Heart left ventricle (tissue), 16 donors: ENCODE measurements around the gene MAOA. TPM values are rescaled to one million over a fixed set of nuclear protein-coding genes. Genes with fewer than 3 reads are reported as not detected.

Experiments
- ATAC-seq, 4 donors: fragments of 200-7000 bp; cut with Tn5 transposase; one replicate each; pipeline ENCODE4 v1.9.1; 2020 to 2022; ENCODE audit warnings: moderate library complexity in 4 of 4, mild to moderate bottlenecking in 3 of 4, moderate number of reproducible peaks in 1 of 4
- DNase-seq, 5 donors: peaks; one replicate each; pipeline ENCODE4 v3.0.0-alpha.2; 2020
- H3K27ac ChIP-seq, 12 donors: fragments of 200-600 bp; sonication (generic) in 4 of 12; one replicate each; pipeline versions ENCODE4 v1.5.0 to v1.8.0; 2016 to 2022; ENCODE audit warnings: mild to moderate bottlenecking in 2 of 12
- H3K27me3 ChIP-seq, 9 donors: fragments of 200-600 bp; sonication (generic) in 2 of 9; one replicate each; pipeline versions ENCODE4 v1.5.1 to v1.8.0; 2016 to 2022; ENCODE audit warnings: mild to moderate bottlenecking in 3 of 9
- H3K36me3 ChIP-seq, 9 donors: fragments of 200-600 bp; sonication (generic) in 2 of 9; one replicate each; pipeline versions ENCODE4 v1.5.0 to v1.8.0; 2018 to 2022; ENCODE audit warnings: mild to moderate bottlenecking in 2 of 9
- H3K4me1 ChIP-seq, 12 donors: fragments of 200-600 bp; sonication (generic) in 4 of 12; one replicate each; pipeline versions ENCODE4 v1.5.0 to v1.8.0; 2016 to 2022; ENCODE audit warnings: mild to moderate bottlenecking in 3 of 12
- H3K4me3 ChIP-seq, 12 donors: fragments of 200-600 bp; sonication (generic) in 4 of 12; one replicate each; pipeline versions ENCODE4 v1.5.0 to v1.8.0; 2017 to 2022; ENCODE audit warnings: mild to moderate bottlenecking in 9 of 12, moderate library complexity in 4 of 12
- H3K9me3 ChIP-seq, 12 donors: fragments of 200-600 bp; sonication (generic) in 4 of 12; one replicate each; pipeline versions ENCODE4 v1.5.0 to v1.8.0; 2016 to 2022; ENCODE audit warnings: mild to moderate bottlenecking in 1 of 12
- CTCF ChIP-seq, 12 donors: fragments of 200-600 bp; sonication (generic) in 4 of 12; IDR thresholded peaks; one replicate each; pipeline versions ENCODE4 v1.5.0 to v1.8.0; 2018 to 2022; ENCODE audit warnings: antibody characterized with exemption in 12 of 12, mild to moderate bottlenecking in 5 of 12
- POLR2A ChIP-seq, 2 donors: fragments of 450-650 bp; IDR thresholded peaks; one replicate each; pipeline ENCODE4 v1.6.1; 2017; ENCODE audit warnings: antibody characterized with exemption in 2 of 2, mild to moderate bottlenecking in 2 of 2, moderate library complexity in 2 of 2
- WGBS, 4 donors: extraction: QIAGEN DNeasy Blood & Tissue Kit in 2 of 4; methylation state at CpG; one replicate each; pipeline versions ENCODE4 v1.1.5 to v1.1.7; 2013 to 2018; 5-methylcytosine and 5-hydroxymethylcytosine counted together
- intact Hi-C, 10 donors: fragments of 100-400 bp; cut with DNase I; formaldehyde crosslinking; loops; one replicate each; pipeline versions ENCODE4 v1.11.1 to v1.14.2; 2022
- polyA plus RNA-seq, 2 donors: library from polyadenylated mRNA; stranded (reverse); fragments of 200-250 nt; gene quantifications; one replicate each; pipeline ENCODE4 v1.2.3, GENCODE V29; 2013
- total RNA-seq, 9 donors: library from RNA; depleted of rRNA in 2 of 9; stranded (reverse); fragments of >200 nt in 2 of 9; fragmentation: NEBNext Ultra II Directional in 3 of 9; extraction: Animal tissue kit (Norgen Biotek cat#: 25700) in 3 of 9; gene quantifications; one replicate each; pipeline versions ENCODE4 v1.1.0 to v1.2.4, GENCODE V29; 2016 to 2023
- donor health status: ischemic (EF 13 %, LVEDD 7.1; RV severe dilation, severe dysfunction).
- donor health status: healthy with polysubstance abuse.
- donor health status: DM: no; HTN: yes; CAD: no.
- donor health status: DM: no; HTN: no; CAD: no.
- donor health status: ischemic (EF 25% LVEDD 6.9; RV normal size, moderate dysfunction).
- donor health status: ischemic (EF 25% LVEDD 5.7; RV mildly dilated, moderate dysfunction).
- donor health status: healthy.
- donor health status: DM: yes; HTN: yes; CAD: no.
- donor health status: ischemic (EF 35%, LVEDD 5.7; RV mildly dilated, moderate dysfunction).
- donor health status: nonischemic (EF 11% LVEDD 7.7; RV severe dilation, severe dysfunction).
- donor health status: DM: yes; HTN: yes; CAD: no.
- donor health status: PGD.
- donor health status: ischemic (EF 29% LVEDD 5.4; RV normal size, mild dysfunction).
- donor health status: nonischemic (EF 23%, LVEDD 6.1; RV moderate dilation, normal function).

MAOA gene
- total and polyA plus RNA-seq, 11 donors = 38.2 to 320 (median 104) TPM

DNA sequence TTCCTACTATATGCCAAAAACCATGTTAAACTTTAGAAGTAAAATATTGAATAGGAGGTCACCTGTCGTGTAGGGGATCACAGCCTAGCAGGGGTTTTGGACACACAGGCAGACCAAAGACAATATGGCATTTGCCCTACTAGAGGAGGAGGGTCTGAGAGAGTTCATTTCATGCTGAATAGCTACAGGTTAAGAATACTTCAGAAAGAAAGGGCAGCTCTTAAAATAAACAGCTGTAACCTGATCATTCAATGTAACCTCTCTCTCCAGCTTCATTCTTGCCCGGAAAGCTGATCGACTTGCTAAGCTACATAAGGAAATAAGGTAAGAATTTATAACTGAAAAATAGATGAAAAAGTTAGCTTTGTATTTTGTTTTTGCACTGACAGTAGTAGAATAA, 79.9 kb downstream of the MAOA start:
- TF ChIP-seq CTCF (IDR thresholded peaks at IDR 0.05) (no peak), POLR2A (IDR thresholded peaks at IDR 0.05) (no peak)
- peaks cover 0 to 4% (median 0%) of the 10 kb centered on the region in 12 donors for H3K4me1 ChIP-seq
- H3K36me3 ChIP-seq = peaks cover 0 to 20% (median 4%) of the 10 kb centered on the region in 9 donors
- no peaks in the 10 kb centered on the region for H3K9me3 ChIP-seq
- WGBS, 4 donors = 65 to 75% (median 69%) methylated on average over 3 of the region's 3 CpGs
- ATAC-seq (no peak), DNase-seq (no peak)
- intact Hi-C loops = loop anchor here in 2 of 10 donors (5.0 to 10.0 kb wide), 2 partner anchors 44 to 81 kb away; partner anchors contain the start of gene MAOA (in 1 of the 2)
- H3K27ac ChIP-seq = no peak overlapping the region
- H3K4me3 ChIP-seq = peak overlapping the region in 1 of 12 donors; percentile 7
- H3K27me3 ChIP-seq = peaks cover 0 to 21% (median 0%) of the 10 kb centered on the region in 9 donors

- 34 to 53% (median 44%) methylated on average over 7 of the region's 7 CpGs for WGBS, 4 donors
- intact Hi-C loops = loop anchor here in 5 of 10 donors (2.0 to 10.0 kb wide), 7 partner anchors 85 to 1957 kb away; partner anchors contain the start of gene MAOA (in 3 of the 5)
Measured at GRCh38 chrX:43741843-43742573, 85.9 kb downstream of the MAOA start.

DNA sequence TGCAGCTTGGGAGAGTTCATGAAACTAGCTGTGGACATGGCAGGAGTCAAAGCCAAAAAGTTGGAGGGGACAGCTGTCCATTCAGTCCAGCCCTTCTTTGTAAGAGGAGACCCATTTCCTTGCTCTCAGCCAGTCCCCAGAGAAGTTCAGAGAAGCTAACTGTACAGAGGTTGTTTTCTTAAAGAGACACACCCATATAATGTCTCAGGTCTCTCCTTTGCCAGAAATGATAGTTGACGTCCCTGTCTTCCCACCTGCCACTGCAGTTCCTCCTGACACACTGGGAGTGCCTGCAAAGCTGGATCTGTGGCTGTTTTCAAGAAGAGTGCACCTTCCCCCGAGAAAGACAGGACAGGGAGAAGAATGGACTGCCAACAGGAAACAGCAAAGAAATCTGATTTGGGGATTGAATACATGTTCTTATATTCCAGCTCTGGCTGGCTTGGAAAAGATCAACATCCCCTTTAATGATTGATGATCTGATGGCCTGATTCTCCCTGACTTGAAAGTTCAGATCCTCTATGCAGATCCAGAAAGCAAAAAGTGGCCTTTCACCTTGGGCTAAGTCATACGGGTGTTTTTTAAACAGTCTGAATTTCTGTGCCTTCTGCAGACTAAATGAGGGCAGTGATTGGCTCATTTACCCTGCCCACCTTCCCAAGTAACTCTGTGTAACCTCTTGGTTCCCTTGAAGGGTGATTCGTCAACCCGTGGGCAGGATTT, 87.2 kb downstream of the MAOA start:
- WGBS, 4 donors = 60 to 76% (median 65%) methylated on average over 5 of the region's 5 CpGs
- H3K4me3 ChIP-seq = no peak overlapping the region
- H3K4me1 ChIP-seq = peaks cover 0 to 24% (median 8%) of the 10 kb centered on the region in 12 donors
- DNase-seq (no peak), ATAC-seq (no peak)
- intact Hi-C loops = loop anchor here in 5 of 10 donors (2.0 to 10.0 kb wide), 6 partner anchors 86 to 1958 kb away; partner anchors contain the start of gene MAOA (in 2 of the 5)
- TF ChIP-seq CTCF (IDR thresholded peaks at IDR 0.05) (no peak), POLR2A (IDR thresholded peaks at IDR 0.05) (no peak)
- H3K9me3 ChIP-seq = no peaks in the 10 kb centered on the region
- H3K36me3 ChIP-seq = peaks cover 0 to 19% (median 0%) of the 10 kb centered on the region in 9 donors
- H3K27ac ChIP-seq = peak overlapping the region in 1 of 12 donors; percentile 44
- H3K27me3 ChIP-seq = peaks cover 0 to 12% (median 0%) of the 10 kb centered on the region in 9 donors

More at GRCh38 chrX:43741843-43742573, 85.9 kb downstream of the MAOA start:
- Histone ChIP-seq H3K27ac (peak overlapping the region in 11 of 12 donors; percentile 24 to 69 (median 47)), H3K4me1 (peaks cover 0 to 24% (median 8%) of the 10 kb centered on the region in 12 donors), H3K9me3 (no peaks in the 10 kb centered on the region), H3K27me3 (peaks cover 0 to 12% (median 0%) of the 10 kb centered on the region in 9 donors), H3K36me3 (peaks cover 0 to 19% (median 0%) of the 10 kb centered on the region in 9 donors), H3K4me3 (no peak overlapping the region)
- TF ChIP-seq CTCF (IDR thresholded peaks at IDR 0.05) (no peak), POLR2A (IDR thresholded peaks at IDR 0.05) (no peak)
- DNase-seq (peak in 1 of 5 donors; percentile 20), ATAC-seq (peak; percentile 75 to 87 (median 82))
